H1 (cell line): ENCODE measurements around the gene RHD. TPM values are rescaled to one million over a fixed set of nuclear protein-coding genes. Genes with fewer than 3 reads are reported as not detected.

Source experiments
- CTCF ChIA-PET: fragments of 300-600 bp; sonication (Branson Sonifier 250); formaldehyde crosslinking; loops from one replicate; lab custom pipeline; 2021; ENCODE audit not compliant: partially characterized antibody; lab: Charles Lee
- POLR2A ChIA-PET: fragments of 300-600 bp; sonication (Branson Sonifier 250); formaldehyde crosslinking; loops from one replicate; lab custom pipeline; 2021; ENCODE audit warnings: inconsistent platforms; ENCODE audit not compliant: partially characterized antibody; lab: Charles Lee
- DNase-seq, 2 experiments: peaks; one replicate each; pipeline versions ENCODE4 v3.0.0 to v3.0.0-alpha.2; 2010 to 2022; ENCODE audit warnings: low spot score in 2 of 2, low read depth in 1 of 2, mixed read lengths in 1 of 2
- FAIRE-seq: peaks from 2 replicates; lab custom pipeline; 2011; peaks lifted over from hg19 to GRCh38; lab: Jason Lieb, UNC
- H2AFZ ChIP-seq: 2 replicates; pipeline ENCODE4 v1.8.1; 2012; ENCODE audit warnings: low read length, inconsistent platforms
- H2AK5ac ChIP-seq: 2 replicates; pipeline ENCODE4 v1.6.1; 2013; ENCODE audit warnings: low read depth, low read length
- H2BK120ac ChIP-seq: replicated peaks from 2 replicates; pipeline ENCODE3; 2013; ENCODE audit warnings: low read depth, low read length, inconsistent platforms
- H2BK12ac ChIP-seq: 2 replicates; pipeline ENCODE4 v1.6.1; 2013; ENCODE audit warnings: low read depth, low read length
- H2BK15ac ChIP-seq: 2 replicates; pipeline ENCODE4 v1.6.1; 2013; ENCODE audit warnings: low read length
- H2BK20ac ChIP-seq: 2 replicates; pipeline ENCODE4 v1.6.1; 2013; ENCODE audit warnings: low read length
- H2BK5ac ChIP-seq: 2 replicates; pipeline ENCODE4 v1.6.1; 2013; ENCODE audit warnings: low read depth, low read length
- H3K14ac ChIP-seq: 2 replicates; pipeline ENCODE4 v1.6.1; 2013; ENCODE audit warnings: inconsistent platforms; ENCODE audit not compliant: insufficient read length
- H3K18ac ChIP-seq: 2 replicates; pipeline ENCODE4 v1.6.1; 2013; ENCODE audit warnings: low read length; ENCODE audit errors: extremely low read depth
- H3K23ac ChIP-seq: 2 replicates; pipeline ENCODE4 v1.6.1; 2013; ENCODE audit warnings: inconsistent platforms; ENCODE audit not compliant: insufficient read length
- H3K23me2 ChIP-seq: 2 replicates; pipeline ENCODE4 v1.6.1; 2013; ENCODE audit warnings: low read depth, low read length
- H3K27ac ChIP-seq: 2 replicates; pipeline ENCODE4 v1.6.1; 2011; ENCODE audit warnings: low read depth, low read length, inconsistent platforms
- H3K27me3 ChIP-seq, 4 experiments: replicated peaks in 1 of 4; 1 replicate in 1 of 4; 2 replicates in 3 of 4; pipeline versions ENCODE4 v1.6.1 to v1.8.1; 2011 to 2013; ENCODE audit warnings: low read length in 3 of 4, mild to moderate bottlenecking in 3 of 4, inconsistent platforms in 2 of 4, mixed read lengths in 2 of 4, moderate library complexity in 1 of 4; ENCODE audit not compliant: control insufficient read depth in 3 of 4, insufficient read depth in 3 of 4; ENCODE audit errors: extremely low read depth in 1 of 4
- H3K36me3 ChIP-seq, 4 experiments: 2 replicates each; pipeline versions ENCODE4 v1.6.1 to v1.8.1; 2011 to 2013; ENCODE audit warnings: mild to moderate bottlenecking in 4 of 4, low read length in 3 of 4, moderate library complexity in 2 of 4, control low read depth in 1 of 4, inconsistent platforms in 1 of 4; ENCODE audit not compliant: insufficient read depth in 4 of 4, control insufficient read depth in 2 of 4
- H3K4ac ChIP-seq: replicated peaks from 2 replicates; pipeline ENCODE3; 2013; ENCODE audit warnings: low read length, low read depth, mixed read lengths, inconsistent platforms; ENCODE audit not compliant: insufficient read length
- H3K4me1 ChIP-seq, 4 experiments: replicated peaks in 1 of 4; 1 replicate in 1 of 4; 2 replicates in 3 of 4; pipeline versions ENCODE4 v1.6.1 to v1.8.1; 2011 to 2013; ENCODE audit warnings: low read length in 3 of 4, inconsistent platforms in 2 of 4, mixed read lengths in 1 of 4; ENCODE audit not compliant: insufficient read depth in 4 of 4, control insufficient read depth in 3 of 4
- H3K4me2 ChIP-seq, 2 experiments: 2 replicates each; pipeline versions ENCODE4 v1.6.1 to v1.8.1; 2011 to 2013; ENCODE audit warnings: low read depth in 2 of 2, low read length in 2 of 2, control low read depth in 1 of 2, inconsistent platforms in 1 of 2, mild to moderate bottlenecking in 1 of 2; ENCODE audit not compliant: insufficient read depth in 1 of 2
- H3K4me3 ChIP-seq, 4 experiments: fragments of 200-600, 300-600 bp in 1 of 4; sonication (generic), shearing (Covaris generic), sonication (Bioruptor Twin) in 1 of 4; 2 replicates each; pipeline versions ENCODE4 v1.5.1 to v1.8.1; 2011 to 2016; ENCODE audit warnings: low read length in 4 of 4, low read depth in 3 of 4, control low read depth in 2 of 4, inconsistent platforms in 2 of 4, mild to moderate bottlenecking in 2 of 4, mixed read lengths in 1 of 4, moderate library complexity in 1 of 4; ENCODE audit not compliant: insufficient read depth in 2 of 4; ENCODE audit errors: extremely low read depth in 1 of 4
- H3K56ac ChIP-seq: replicated peaks from 2 replicates; pipeline ENCODE3; 2013; ENCODE audit warnings: low read depth, mild to moderate bottlenecking, mixed read lengths, low read length, inconsistent platforms; ENCODE audit not compliant: insufficient read length
- H3K79me1 ChIP-seq: 2 replicates; pipeline ENCODE4 v1.6.1; 2013; ENCODE audit warnings: low read depth, low read length, control low read depth
- H3K79me2 ChIP-seq, 2 experiments: 2 replicates each; pipeline versions ENCODE4 v1.6.1 to v1.8.1; 2012 to 2013; ENCODE audit warnings: low read length in 2 of 2, mild to moderate bottlenecking in 2 of 2, inconsistent platforms in 1 of 2; ENCODE audit not compliant: insufficient read depth in 2 of 2, control insufficient read depth in 1 of 2
- H3K9ac ChIP-seq, 4 experiments: replicated peaks in 1 of 4; 1 replicate in 1 of 4; 2 replicates in 3 of 4; pipeline versions ENCODE4 v1.6.1 to v1.8.1; 2011 to 2013; ENCODE audit warnings: low read depth in 3 of 4, low read length in 3 of 4, control low read depth in 2 of 4, mild to moderate bottlenecking in 2 of 4, moderate library complexity in 2 of 4, inconsistent platforms in 1 of 4; ENCODE audit errors: extremely low read depth in 1 of 4
- H3K9me3 ChIP-seq, 2 experiments: 2 replicates each; pipeline versions ENCODE4 v1.6.1 to v1.8.1; 2012 to 2013; ENCODE audit warnings: mild to moderate bottlenecking in 2 of 2, moderate library complexity in 2 of 2, control low read depth in 1 of 2, inconsistent platforms in 1 of 2, low read depth in 1 of 2, low read length in 1 of 2, mixed read lengths in 1 of 2; ENCODE audit not compliant: insufficient read depth in 2 of 2
- H4K20me1 ChIP-seq, 2 experiments: replicated peaks in 1 of 2; 2 replicates each; pipeline versions ENCODE3 to v1.8.1; 2011 to 2013; ENCODE audit warnings: inconsistent platforms in 2 of 2, low read length in 2 of 2, mild to moderate bottlenecking in 1 of 2; ENCODE audit not compliant: insufficient read depth in 2 of 2, control insufficient read depth in 1 of 2
- H4K5ac ChIP-seq: 2 replicates; pipeline ENCODE4 v1.6.1; 2013; ENCODE audit warnings: low read length, low read depth, mixed read lengths, inconsistent platforms; ENCODE audit not compliant: insufficient read length
- H4K8ac ChIP-seq: 2 replicates; pipeline ENCODE4 v1.8.0; 2013; ENCODE audit warnings: mild to moderate bottlenecking, moderate library complexity, low read length, inconsistent platforms; ENCODE audit not compliant: insufficient read depth; ENCODE audit errors: extremely low read depth
- H4K91ac ChIP-seq: replicated peaks from 2 replicates; pipeline ENCODE3; 2013; ENCODE audit warnings: low read length, mixed read lengths, inconsistent platforms; ENCODE audit not compliant: insufficient read length
- EGR1 ChIP-seq: IDR thresholded peaks from 2 replicates; pipeline ENCODE4 v1.6.1; 2011; ENCODE audit warnings: low read depth, low read length, borderline replicate concordance
- MAFK ChIP-seq: IDR thresholded peaks from 2 replicates; pipeline ENCODE4 v1.6.1; 2012; ENCODE audit warnings: low read depth, mild to moderate bottlenecking, improper control_type of control experiment, low read length
- RNF2 ChIP-seq: fragments of 200-900, 300-1000 bp; sonication (generic); IDR thresholded peaks from 2 replicates; pipeline ENCODE4 v1.7.1; 2016; ENCODE audit warnings: borderline replicate concordance, low read depth, mild to moderate bottlenecking, antibody characterized with exemption, low read length; ENCODE audit not compliant: poor library complexity, severe bottlenecking; ENCODE audit errors: missing control alignments
- WGBS, 2 experiments: shearing (Covaris generic) in 1 of 2; methylation state at CpG; one replicate each; pipeline versions ENCODE4 v1.1.6 to v1.1.7; 2013 to 2015; ENCODE audit warnings: low lambda C conversion rate in 2 of 2, mixed read lengths in 2 of 2, inconsistent platforms in 1 of 2, low coverage in 1 of 2, missing lambda C conversion rate in 1 of 2; ENCODE audit not compliant: insufficient replicate concordance in 2 of 2, insufficient coverage in 1 of 2, insufficient read length in 1 of 2; ENCODE audit errors: extremely low coverage in 1 of 2, missing lambda C conversion rate in 1 of 2; 5-methylcytosine and 5-hydroxymethylcytosine counted together
- polyA plus RNA-seq, 7 experiments: library from polyadenylated mRNA; depleted of rRNA in 3 of 7; stranded (reverse) in 5 of 7; unstranded in 2 of 7; fragments of >200 nt in 5 of 7; fragments of 200-250 nt in 2 of 7; gene quantifications; 1 replicate in 5 of 7; 2 replicates in 1 of 7; 4 replicates in 1 of 7; pipeline versions ENCODE4 v1.2.1 to v1.2.3, GENCODE V29; 2011 to 2013; ENCODE audit warnings: missing spikeins in 2 of 7, mixed read lengths in 2 of 7
- total RNA-seq: library from RNA; stranded (reverse); fragmentation: NEBNext Ultra II Directional; extraction: Animal tissue kit (Norgen Biotek cat#: 25700); gene quantifications from 2 replicates; pipeline ENCODE4 v1.2.1, GENCODE V29; 2021

Gene RHD
- total and polyA plus RNA-seq, 2 of the 8 experiments (the other 6 are each of a cell fraction or from before 2014, with no cell fraction given): 0.21 TPM; not detected in 1

DNA sequence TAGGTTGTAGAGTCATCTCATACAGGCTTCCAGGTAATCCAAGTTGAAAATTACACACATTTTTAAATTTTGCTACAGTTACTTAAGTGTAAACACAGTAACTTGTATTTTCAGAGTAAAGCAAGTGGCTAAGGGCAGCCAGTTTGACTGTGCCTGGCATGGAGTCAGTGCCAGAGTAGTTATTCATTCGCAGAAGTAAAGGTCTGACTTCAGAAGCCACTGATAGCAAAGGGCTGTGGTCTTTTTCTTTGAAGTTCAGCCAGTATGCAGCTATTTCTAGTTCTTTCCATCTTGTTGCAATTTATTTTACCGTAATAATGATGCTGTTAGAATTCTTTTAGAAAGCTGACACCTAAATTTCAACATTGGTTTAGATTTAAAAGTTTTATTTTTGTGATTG lies 75.2 kb downstream of the RHD start:
- no peaks in the 10 kb centered on the region for H3K27me3 ChIP-seq
- no peak overlapping the region for H3K18ac ChIP-seq
- H3K27ac ChIP-seq: no peak overlapping the region
- DNase-seq: no peak
- 0 out of 2 replicates have a peak, but pooled peaks cover 2% of the 10 kb centered on the region for H3K79me1 ChIP-seq
- H4K20me1 ChIP-seq: peaks cover 3 to 5% of the 10 kb centered on the region in 2 experiments
- H3K4ac ChIP-seq: no peak overlapping the region
- no peak overlapping the region for H4K91ac ChIP-seq
- POLR2A ChIA-PET: no interaction called here
- no peak overlapping the region for H2BK20ac ChIP-seq
- H3K23ac ChIP-seq: no peak overlapping the region
- H2BK120ac ChIP-seq: no peak overlapping the region
- no peak overlapping the region for H3K9ac ChIP-seq
- H2AFZ ChIP-seq: no peak overlapping the region
- H3K4me2 ChIP-seq: no peak overlapping the region
- no peaks in the 10 kb centered on the region for H3K4me1 ChIP-seq
- no peak overlapping the region for H3K56ac ChIP-seq
- no peak overlapping the region for H4K5ac ChIP-seq
- no peak overlapping the region for H3K4me3 ChIP-seq
- peaks cover 0 to 24% of the 10 kb centered on the region in 2 experiments; a peak in 2 of 4 replicates for H3K79me2 ChIP-seq
- CTCF ChIA-PET: no interaction called here
- no peak overlapping the region for H2BK12ac ChIP-seq
- H3K36me3 ChIP-seq: peaks cover 3 to 31% (median 11%) of the 10 kb centered on the region in 4 experiments; a peak in 4 of 8 replicates
- no peak for TF ChIP-seq EGR1
- no peak for TF ChIP-seq RNF2
- TF ChIP-seq MAFK: no peak
- no peak overlapping the region for H3K14ac ChIP-seq
- H2BK5ac ChIP-seq: no peak overlapping the region
- H4K8ac ChIP-seq: no peak overlapping the region
- no peak overlapping the region for H2BK15ac ChIP-seq
- H3K23me2 ChIP-seq: no peaks in the 10 kb centered on the region
- FAIRE-seq: no peak
- no peak overlapping the region for H2AK5ac ChIP-seq
- H3K9me3 ChIP-seq: no peaks in the 10 kb centered on the region
- WGBS, 2 experiments: 85% methylated on average over 2 of the region's 2 CpGs; no CpG with 5 or more reads in 1 of the 2 experiments
